HCT116 (cell line): ENCODE results near the gene IL20RA. TPM values are rescaled to one million over a fixed set of nuclear protein-coding genes. Genes with fewer than 3 reads are reported as not detected.

ENCODE experiments used
- ATAC-seq: fragments of 200-7000 bp; cut with Tn5 transposase; 2 replicates; pipeline ENCODE4 v1.9.1; 2020; ENCODE audit warnings: mild to moderate bottlenecking, moderate library complexity
- BruUV-seq: library from RNA; stranded (reverse); fragments of 400-500 nt; replicated peaks from 2 replicates; lab custom pipeline; 2021; lab: Mats Ljungman, UMichigan
- CTCF ChIA-PET: fragments of 300-600 bp; sonication (Branson Sonifier 250); formaldehyde crosslinking; loops from one replicate; lab custom pipeline; 2021; ENCODE audit warnings: antibody characterized with exemption; lab: Charles Lee
- POLR2A ChIA-PET: fragments of 300-600, 350-600 bp; sonication (Branson Sonifier 250); formaldehyde crosslinking; loops from one replicate; lab custom pipeline; 2021; ENCODE audit warnings: antibody characterized with exemption; lab: Charles Lee
- RAD21 ChIA-PET, 2 experiments: fragments of 300-600 bp; sonication (Branson Sonifier 250); formaldehyde crosslinking; loops; one replicate each; lab custom pipeline; 2023; ENCODE audit warnings: low total read pairs in 2 of 2; ENCODE audit not compliant: uncharacterized antibody in 2 of 2, unreplicated experiment in 2 of 2, low non-redundant PET in 1 of 2; lab: Charles Lee
- DNase-seq: peaks from one replicate; pipeline ENCODE4 v3.0.0-alpha.2; 2010; ENCODE audit warnings: low read depth, low spot score
- H2AFZ ChIP-seq: fragments of 200-600 bp; shearing (Covaris generic), sonication (generic); 2 replicates; pipeline ENCODE4 v1.6.1; 2017; ENCODE audit warnings: low read depth, mixed run types, mixed read lengths, antibody characterized with exemption, low read length; ENCODE audit not compliant: poor library complexity, severe bottlenecking
- H3K27ac ChIP-seq: 2 replicates; pipeline ENCODE4 v1.5.1; 2012; ENCODE audit warnings: low read depth, low read length
- H3K27me3 ChIP-seq: fragments of 200-600 bp; sonication (generic); 2 replicates; pipeline ENCODE4 v1.6.1; 2016; ENCODE audit warnings: mixed run types, low read length, mixed read lengths; ENCODE audit not compliant: insufficient read depth
- H3K36me3 ChIP-seq, 2 experiments: fragments of 200-500 bp in 1 of 2; fragments of 200-600 bp in 1 of 2; sonication (Bioruptor generic) in 1 of 2; sonication (generic) in 1 of 2; 2 replicates each; pipeline versions ENCODE4 v1.5.1 to v1.6.1; 2014 to 2016; ENCODE audit warnings: low read length in 2 of 2, inconsistent platforms in 1 of 2, mixed read lengths in 1 of 2, mixed run types in 1 of 2; ENCODE audit not compliant: insufficient read depth in 2 of 2, control insufficient read depth in 1 of 2
- H3K4me1 ChIP-seq, 2 experiments: fragments of 200-600 bp in 1 of 2; sonication (generic) in 1 of 2; 2 replicates each; pipeline versions ENCODE4 v1.5.1 to v1.6.1; 2012 to 2017; ENCODE audit warnings: low read length in 2 of 2, inconsistent platforms in 1 of 2, mild to moderate bottlenecking in 1 of 2, mixed read lengths in 1 of 2, mixed run types in 1 of 2, moderate library complexity in 1 of 2; ENCODE audit not compliant: insufficient read depth in 2 of 2, control insufficient read depth in 1 of 2
- H3K4me2 ChIP-seq: fragments of 200-600 bp; sonication (generic); 2 replicates; pipeline ENCODE4 v1.6.1; 2017; ENCODE audit warnings: mixed run types, low read length, mixed read lengths
- H3K4me3 ChIP-seq, 2 experiments: fragments of 200-600 bp in 1 of 2; sonication (generic) in 1 of 2; replicated peaks in 1 of 2; 2 replicates each; pipeline ENCODE4 v1.5.1; 2011 to 2016; ENCODE audit warnings: low read length in 2 of 2, control low read depth in 1 of 2, low read depth in 1 of 2, mild to moderate bottlenecking in 1 of 2, mixed read lengths in 1 of 2, mixed run types in 1 of 2
- H3K79me2 ChIP-seq: fragments of 200-600 bp; sonication (generic); 2 replicates; pipeline ENCODE4 v1.6.1; 2017; ENCODE audit warnings: mild to moderate bottlenecking, mixed run types, low read length, moderate library complexity, mixed read lengths; ENCODE audit not compliant: insufficient read depth
- H3K9ac ChIP-seq: fragments of 200-600 bp; sonication (generic); 2 replicates; pipeline ENCODE4 v1.6.1; 2016; ENCODE audit warnings: low read length, mixed read lengths
- H3K9me2 ChIP-seq: fragments of 200-600 bp; sonication (generic), shearing (Covaris generic); 2 replicates; pipeline ENCODE4 v1.6.1; 2017; ENCODE audit warnings: mixed run types, mild to moderate bottlenecking, moderate library complexity; ENCODE audit not compliant: insufficient read depth
- H3K9me3 ChIP-seq, 2 experiments: fragments of 200-500 bp in 1 of 2; fragments of 200-600 bp in 1 of 2; sonication (Bioruptor generic) in 1 of 2; sonication (generic) in 1 of 2; 2 replicates each; pipeline ENCODE4 v1.6.1; 2014 to 2017; ENCODE audit warnings: low read length in 2 of 2, mixed read lengths in 2 of 2, inconsistent platforms in 1 of 2, low read depth in 1 of 2, mild to moderate bottlenecking in 1 of 2, mixed run types in 1 of 2, moderate library complexity in 1 of 2; ENCODE audit not compliant: control insufficient read depth in 1 of 2, insufficient read depth in 1 of 2
- H4K20me1 ChIP-seq: fragments of 200-600 bp; sonication (generic), shearing (Covaris generic); 2 replicates; pipeline ENCODE4 v1.6.1; 2017; ENCODE audit warnings: mixed run types, mild to moderate bottlenecking, moderate library complexity; ENCODE audit not compliant: insufficient read depth
- CBX3 ChIP-seq: IDR thresholded peaks from 2 replicates; pipeline ENCODE4 v1.6.1; 2012; ENCODE audit warnings: low read depth
- EGR1 ChIP-seq: IDR thresholded peaks from 2 replicates; pipeline ENCODE4 v1.6.1; 2012; ENCODE audit warnings: low read depth
- EZH2 ChIP-seq: fragments of 200-600 bp; sonication (generic); IDR thresholded peaks from 2 replicates; pipeline ENCODE4 v1.6.1; 2017; ENCODE audit warnings: antibody characterized with exemption, mixed run types
- EZH2phosphoT487 ChIP-seq: fragments of 200-600 bp; IDR thresholded peaks from 2 replicates; pipeline ENCODE4 v1.6.1; 2018; ENCODE audit warnings: antibody characterized with exemption, borderline replicate concordance
- FOSL1 ChIP-seq: IDR thresholded peaks from 2 replicates; pipeline ENCODE4 v1.6.1; 2012; ENCODE audit warnings: low read depth
- JUND ChIP-seq: IDR thresholded peaks from 2 replicates; pipeline ENCODE4 v1.6.1; 2012
- POLR2A ChIP-seq: IDR thresholded peaks from 2 replicates; pipeline ENCODE4 v1.7.0; 2011; ENCODE audit warnings: borderline replicate concordance; ENCODE audit not compliant: insufficient read depth, insufficient read length; ENCODE audit errors: extremely low read depth
- RAD21 ChIP-seq: IDR thresholded peaks from 2 replicates; pipeline ENCODE4 v1.6.1; 2012; ENCODE audit warnings: low read depth, mild to moderate bottlenecking
- SIN3A ChIP-seq: IDR thresholded peaks from 2 replicates; pipeline ENCODE4 v1.6.1; 2012; ENCODE audit warnings: low read depth
- SRF ChIP-seq: IDR thresholded peaks from 2 replicates; pipeline ENCODE4 v1.6.1; 2012; ENCODE audit warnings: low read depth
- TCF7L2 ChIP-seq: IDR thresholded peaks from 2 replicates; pipeline ENCODE4 v1.7.0; 2011; ENCODE audit warnings: borderline replicate concordance, inconsistent platforms; ENCODE audit not compliant: insufficient read depth, insufficient read length; ENCODE audit errors: extremely low read depth
- ZNF274 ChIP-seq: fragments of 200-500 bp; sonication (Bioruptor generic); IDR thresholded peaks from 2 replicates; pipeline ENCODE4 v1.6.1; 2014; ENCODE audit warnings: mild to moderate bottlenecking, low read depth, low read length, inconsistent platforms
- intact Hi-C: fragments of 100-400 bp; cut with micrococcal nuclease; formaldehyde crosslinking; loops from 2 replicates; pipeline ENCODE4 v1.10.0; 2022
- total RNA-seq: library from RNA; stranded (reverse); gene quantifications from one replicate; pipeline ENCODE4 v1.2.1, GENCODE V29; 2021; ENCODE audit not compliant: unreplicated experiment
- TF ChIP-seq, protein P1 (sequence below): IDR thresholded peaks from 2 replicates; pipeline ENCODE4 v1.6.1; 2012
- TF ChIP-seq, protein P2 (sequence below): IDR thresholded peaks from 2 replicates; pipeline ENCODE4 v1.6.1; 2011; ENCODE audit warnings: mild to moderate bottlenecking, low read length, moderate library complexity; ENCODE audit not compliant: insufficient replicate concordance; ENCODE audit errors: extremely low read depth
- TF ChIP-seq, protein P3 (sequence below): IDR thresholded peaks from 2 replicates; pipeline ENCODE4 v1.6.1; 2012; ENCODE audit warnings: low read depth
- TF ChIP-seq, protein P4 (sequence below), 3 experiments: fragments of 200-600 bp in 1 of 3; sonication (generic) in 1 of 3; IDR thresholded peaks in 2 of 3; conservative IDR thresholded peaks in 1 of 3; 2 replicates each; pipeline ENCODE4 v1.5.1; 2012 to 2017; ENCODE audit warnings: low read depth in 2 of 3, low read length in 2 of 3, antibody characterized with exemption in 1 of 3, borderline replicate concordance in 1 of 3, control low read depth in 1 of 3, mild to moderate bottlenecking in 1 of 3, mixed read lengths in 1 of 3, mixed run types in 1 of 3, moderate library complexity in 1 of 3; ENCODE audit not compliant: insufficient read depth in 1 of 3

The IL20RA gene
- total RNA-seq, 1 experiment from 2014 or later: 1.1 TPM

DNA sequence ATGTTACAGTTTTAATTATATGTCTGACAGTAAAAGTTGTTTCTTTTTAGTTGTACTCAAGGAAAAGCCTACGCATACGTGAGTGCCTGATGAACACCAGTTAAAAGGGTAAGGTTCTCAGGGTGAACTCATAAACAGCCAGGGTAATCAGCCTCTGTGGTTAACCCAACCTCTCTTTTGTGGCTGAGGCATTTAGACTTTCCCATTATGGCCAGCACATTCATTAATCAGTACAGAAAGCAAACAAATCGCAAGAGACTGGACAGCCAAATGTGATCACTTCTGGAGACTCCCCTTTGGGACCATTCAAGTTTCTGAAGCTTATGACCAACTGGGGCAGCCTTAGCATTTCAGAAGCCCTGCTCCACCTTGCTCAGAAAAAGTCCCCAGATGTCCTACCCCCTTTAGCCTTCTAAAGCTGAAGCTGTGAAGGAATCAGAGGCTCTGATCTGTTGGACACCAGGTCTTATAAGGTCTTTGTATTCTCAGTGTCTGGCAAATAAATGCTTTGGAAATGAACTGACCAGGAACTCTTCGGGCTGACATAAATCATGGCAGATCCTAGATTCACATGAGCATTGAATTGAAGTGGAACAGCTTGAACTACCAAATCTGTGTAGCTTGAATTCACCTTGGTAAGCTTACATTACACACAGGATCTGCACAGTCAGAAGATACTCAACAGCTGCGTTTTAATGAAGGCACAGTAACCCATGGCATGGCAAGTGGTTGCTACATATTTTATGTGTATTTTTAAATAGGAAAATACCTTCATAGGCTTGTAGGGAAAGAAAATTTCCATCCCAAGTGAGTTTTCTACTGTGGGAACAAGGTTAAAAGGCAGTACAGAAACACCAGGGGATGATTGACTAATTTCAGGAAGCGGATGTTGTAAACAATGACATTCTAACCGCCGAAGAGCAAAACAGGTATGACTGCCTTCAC, 18.7 kb downstream of the IL20RA start:
- H3K4me2 ChIP-seq: no peak overlapping the region

More for the DNA sequence above, 18.7 kb downstream of the IL20RA start:
- no TSS peak for BruUV-seq
- H4K20me1 ChIP-seq: no peaks in the 10 kb centered on the region
- H3K9ac ChIP-seq: no peak overlapping the region
- H3K9me3 ChIP-seq: no peaks in the 10 kb centered on the region
- H2AFZ ChIP-seq: no peak overlapping the region
- no peaks in the 10 kb centered on the region for H3K9me2 ChIP-seq
- intact Hi-C loops: no loop called here
- ATAC-seq (no peak), DNase-seq (no peak)
- no peaks in the 10 kb centered on the region for H3K36me3 ChIP-seq
- H3K4me1 ChIP-seq: no peaks in the 10 kb centered on the region
- no peaks in the 10 kb centered on the region for H3K79me2 ChIP-seq
- ChIA-PET CTCF (no interaction called here), RAD21 (no interaction called here), POLR2A (no interaction called here)
- H3K27ac ChIP-seq: no peak overlapping the region
- TF ChIP-seq, protein P1, sequence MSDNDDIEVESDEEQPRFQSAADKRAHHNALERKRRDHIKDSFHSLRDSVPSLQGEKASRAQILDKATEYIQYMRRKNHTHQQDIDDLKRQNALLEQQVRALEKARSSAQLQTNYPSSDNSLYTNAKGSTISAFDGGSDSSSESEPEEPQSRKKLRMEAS: no peak
- no peak for TF ChIP-seq POLR2A
- TF ChIP-seq EZH2: no peak
- no peak for TF ChIP-seq JUND
- TF ChIP-seq, protein P2, sequence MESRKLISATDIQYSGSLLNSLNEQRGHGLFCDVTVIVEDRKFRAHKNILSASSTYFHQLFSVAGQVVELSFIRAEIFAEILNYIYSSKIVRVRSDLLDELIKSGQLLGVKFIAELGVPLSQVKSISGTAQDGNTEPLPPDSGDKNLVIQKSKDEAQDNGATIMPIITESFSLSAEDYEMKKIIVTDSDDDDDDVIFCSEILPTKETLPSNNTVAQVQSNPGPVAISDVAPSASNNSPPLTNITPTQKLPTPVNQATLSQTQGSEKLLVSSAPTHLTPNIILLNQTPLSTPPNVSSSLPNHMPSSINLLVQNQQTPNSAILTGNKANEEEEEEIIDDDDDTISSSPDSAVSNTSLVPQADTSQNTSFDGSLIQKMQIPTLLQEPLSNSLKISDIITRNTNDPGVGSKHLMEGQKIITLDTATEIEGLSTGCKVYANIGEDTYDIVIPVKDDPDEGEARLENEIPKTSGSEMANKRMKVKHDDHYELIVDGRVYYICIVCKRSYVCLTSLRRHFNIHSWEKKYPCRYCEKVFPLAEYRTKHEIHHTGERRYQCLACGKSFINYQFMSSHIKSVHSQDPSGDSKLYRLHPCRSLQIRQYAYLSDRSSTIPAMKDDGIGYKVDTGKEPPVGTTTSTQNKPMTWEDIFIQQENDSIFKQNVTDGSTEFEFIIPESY: no peak
- TF ChIP-seq ZNF274: no peak
- no peak for TF ChIP-seq CBX3
- TF ChIP-seq SRF: no peak
- TF ChIP-seq, protein P3, sequence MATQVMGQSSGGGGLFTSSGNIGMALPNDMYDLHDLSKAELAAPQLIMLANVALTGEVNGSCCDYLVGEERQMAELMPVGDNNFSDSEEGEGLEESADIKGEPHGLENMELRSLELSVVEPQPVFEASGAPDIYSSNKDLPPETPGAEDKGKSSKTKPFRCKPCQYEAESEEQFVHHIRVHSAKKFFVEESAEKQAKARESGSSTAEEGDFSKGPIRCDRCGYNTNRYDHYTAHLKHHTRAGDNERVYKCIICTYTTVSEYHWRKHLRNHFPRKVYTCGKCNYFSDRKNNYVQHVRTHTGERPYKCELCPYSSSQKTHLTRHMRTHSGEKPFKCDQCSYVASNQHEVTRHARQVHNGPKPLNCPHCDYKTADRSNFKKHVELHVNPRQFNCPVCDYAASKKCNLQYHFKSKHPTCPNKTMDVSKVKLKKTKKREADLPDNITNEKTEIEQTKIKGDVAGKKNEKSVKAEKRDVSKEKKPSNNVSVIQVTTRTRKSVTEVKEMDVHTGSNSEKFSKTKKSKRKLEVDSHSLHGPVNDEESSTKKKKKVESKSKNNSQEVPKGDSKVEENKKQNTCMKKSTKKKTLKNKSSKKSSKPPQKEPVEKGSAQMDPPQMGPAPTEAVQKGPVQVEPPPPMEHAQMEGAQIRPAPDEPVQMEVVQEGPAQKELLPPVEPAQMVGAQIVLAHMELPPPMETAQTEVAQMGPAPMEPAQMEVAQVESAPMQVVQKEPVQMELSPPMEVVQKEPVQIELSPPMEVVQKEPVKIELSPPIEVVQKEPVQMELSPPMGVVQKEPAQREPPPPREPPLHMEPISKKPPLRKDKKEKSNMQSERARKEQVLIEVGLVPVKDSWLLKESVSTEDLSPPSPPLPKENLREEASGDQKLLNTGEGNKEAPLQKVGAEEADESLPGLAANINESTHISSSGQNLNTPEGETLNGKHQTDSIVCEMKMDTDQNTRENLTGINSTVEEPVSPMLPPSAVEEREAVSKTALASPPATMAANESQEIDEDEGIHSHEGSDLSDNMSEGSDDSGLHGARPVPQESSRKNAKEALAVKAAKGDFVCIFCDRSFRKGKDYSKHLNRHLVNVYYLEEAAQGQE: no peak
- no peak for TF ChIP-seq SIN3A
- no peak for TF ChIP-seq FOSL1
- no peak for TF ChIP-seq EGR1
- no peak for TF ChIP-seq RAD21
- TF ChIP-seq, protein P4, sequence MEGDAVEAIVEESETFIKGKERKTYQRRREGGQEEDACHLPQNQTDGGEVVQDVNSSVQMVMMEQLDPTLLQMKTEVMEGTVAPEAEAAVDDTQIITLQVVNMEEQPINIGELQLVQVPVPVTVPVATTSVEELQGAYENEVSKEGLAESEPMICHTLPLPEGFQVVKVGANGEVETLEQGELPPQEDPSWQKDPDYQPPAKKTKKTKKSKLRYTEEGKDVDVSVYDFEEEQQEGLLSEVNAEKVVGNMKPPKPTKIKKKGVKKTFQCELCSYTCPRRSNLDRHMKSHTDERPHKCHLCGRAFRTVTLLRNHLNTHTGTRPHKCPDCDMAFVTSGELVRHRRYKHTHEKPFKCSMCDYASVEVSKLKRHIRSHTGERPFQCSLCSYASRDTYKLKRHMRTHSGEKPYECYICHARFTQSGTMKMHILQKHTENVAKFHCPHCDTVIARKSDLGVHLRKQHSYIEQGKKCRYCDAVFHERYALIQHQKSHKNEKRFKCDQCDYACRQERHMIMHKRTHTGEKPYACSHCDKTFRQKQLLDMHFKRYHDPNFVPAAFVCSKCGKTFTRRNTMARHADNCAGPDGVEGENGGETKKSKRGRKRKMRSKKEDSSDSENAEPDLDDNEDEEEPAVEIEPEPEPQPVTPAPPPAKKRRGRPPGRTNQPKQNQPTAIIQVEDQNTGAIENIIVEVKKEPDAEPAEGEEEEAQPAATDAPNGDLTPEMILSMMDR (IDR thresholded peaks at IDR 0.05 in 2 of 3, conservative IDR thresholded peaks at IDR 0.05 in 1 of 3; ENCODE audit: borderline replicate concordance in 1 of 3, insufficient read depth in 1 of 3, low read depth in 2 of 3, low read length in 2 of 3): no peak
- TF ChIP-seq EZH2phosphoT487: no peak
- no peak for TF ChIP-seq TCF7L2
- no peaks in the 10 kb centered on the region for H3K27me3 ChIP-seq
- no peak overlapping the region for H3K4me3 ChIP-seq
